ENCODE results near the gene PEAK1. TPM values are rescaled to one million over a fixed set of nuclear protein-coding genes. Genes with fewer than 3 reads are reported as not detected.

Gene PEAK1
- total and polyA plus RNA-seq, 2 donors (not counting 3 experiments of a cell fraction or from before 2014, with no cell fraction given) = 17.9 to 91.9 TPM

DNA sequence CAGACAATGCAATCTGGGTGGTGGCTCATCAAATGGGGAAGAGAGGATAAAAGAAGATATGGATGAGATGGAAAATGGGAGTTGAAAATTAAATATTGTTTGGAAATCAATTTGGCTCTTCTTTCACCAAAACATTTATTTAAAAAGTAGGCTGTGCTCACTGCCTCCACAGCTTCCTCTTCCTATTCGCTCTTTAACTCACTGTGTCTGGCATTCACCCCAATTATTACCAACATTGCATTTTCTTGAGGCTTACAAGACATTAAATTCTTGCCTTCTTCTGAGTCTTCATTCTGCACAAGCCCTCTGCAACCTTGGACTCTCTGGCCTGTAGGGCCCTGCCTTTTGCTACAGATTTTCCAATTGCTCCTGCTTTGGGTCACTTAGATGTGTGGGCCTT is 296.1 kb downstream of the PEAK1 start:
- Histone ChIP-seq H2AFZ (ENCODE audit: low read depth, low read length) (no peak overlapping the region), H3K27me3 (ENCODE audit: control insufficient read depth in 2 of 2, insufficient read depth in 2 of 2, low read length in 2 of 2) (no peaks in the 10 kb centered on the region), H3K79me2 (ENCODE audit: control insufficient read depth, insufficient read depth, low read length) (peaks cover 3% of the 10 kb centered on the region), H4K20me1 (replicated peaks; ENCODE audit: control insufficient read depth, extremely low read depth, insufficient read depth, low read length) (peaks cover 2% of the 10 kb centered on the region), H3K9ac (replicated peaks; ENCODE audit: extremely low read depth, insufficient read depth, low read length) (no peak overlapping the region), H3K4me2 (ENCODE audit: insufficient read depth, low read length) (no peak overlapping the region), H3K9me3 (replicated peaks; ENCODE audit: control insufficient read depth, insufficient read depth, low read length) (no peaks in the 10 kb centered on the region), H3K4me1 (ENCODE audit: control insufficient read depth, extremely low read depth, insufficient read depth, low read length) (peaks cover 13% of the 10 kb centered on the region), H3K36me3 (ENCODE audit: control insufficient read depth in 2 of 2, extremely low read depth in 1 of 2, insufficient read depth in 2 of 2, low read length in 2 of 2) (no peaks in the 10 kb centered on the region), H3K27ac (ENCODE audit: insufficient read depth, low read depth, low read length) (no peak overlapping the region), H3K4me3 (replicated peaks in 1 of 3; ENCODE audit: insufficient read depth in 1 of 3, low read depth in 1 of 3, low read length in 3 of 3) (no peak overlapping the region), H3K9me1 (replicated peaks; ENCODE audit: control insufficient read depth, extremely low read depth, insufficient read depth, low read length) (no peaks in the 10 kb centered on the region)
- FAIRE-seq = no peak
- DNase-seq (ENCODE audit: low read depth, low spot score) = no peak
- intact Hi-C loops (cut with micrococcal nuclease) (no loop called here), dilution Hi-C loops (cut with MboI; ENCODE audit: extremely low pct_ligation_motif_present, low sequenced_read_pairs) (no loop called here)
- ChIA-PET POLR2A (no interaction called here), CTCF (interaction anchor here (1.8 kb wide), 1 partner anchor 419 kb away, joined by 4 read pairs; no protein-coding TSS in a partner anchor)
- TF ChIP-seq MAX (IDR thresholded peaks at IDR 0.05; ENCODE audit: insufficient read depth, insufficient read length) (no peak), FOS (IDR thresholded peaks at IDR 0.05; ENCODE audit: borderline replicate concordance, insufficient read depth, low read length) (no peak), MYC (IDR thresholded peaks at IDR 0.05; ENCODE audit: low read depth, low read length) (no peak), EZH2 (IDR thresholded peaks at IDR 0.05; ENCODE audit: borderline replicate concordance, low read depth, low read length, severe bottlenecking) (no peak), CTCF (IDR thresholded peaks at IDR 0.05; ENCODE audit: extremely low read depth in 1 of 2, insufficient read depth in 1 of 2, low read depth in 1 of 2, low read length in 2 of 2) (no peak), POLR2A (IDR thresholded peaks at IDR 0.05; ENCODE audit: low read depth, low read length) (no peak), JUN (IDR thresholded peaks at IDR 0.05; ENCODE audit: borderline replicate concordance, insufficient read depth, insufficient read length, low read depth) (no peak), POLR2AphosphoS5 (IDR thresholded peaks at IDR 0.05; ENCODE audit: insufficient read depth, low read depth, low read length) (no peak), GATA2 (IDR thresholded peaks at IDR 0.05; ENCODE audit: insufficient read depth, insufficient read length, low read depth, low read length) (no peak)
- BruUV-seq (replicated peaks) = no TSS peak
